HG02884 (cell line): ENCODE results near the gene PPP1R11.

Experiments used
- ATAC-seq: cut with Tn5 transposase; IDR thresholded peaks from one replicate; pipeline ENCODE4 v1.9.1; 2021; ENCODE audit warnings: mild to moderate bottlenecking, moderate library complexity; ENCODE audit not compliant: unreplicated experiment

Gene PPP1R11

DNA sequence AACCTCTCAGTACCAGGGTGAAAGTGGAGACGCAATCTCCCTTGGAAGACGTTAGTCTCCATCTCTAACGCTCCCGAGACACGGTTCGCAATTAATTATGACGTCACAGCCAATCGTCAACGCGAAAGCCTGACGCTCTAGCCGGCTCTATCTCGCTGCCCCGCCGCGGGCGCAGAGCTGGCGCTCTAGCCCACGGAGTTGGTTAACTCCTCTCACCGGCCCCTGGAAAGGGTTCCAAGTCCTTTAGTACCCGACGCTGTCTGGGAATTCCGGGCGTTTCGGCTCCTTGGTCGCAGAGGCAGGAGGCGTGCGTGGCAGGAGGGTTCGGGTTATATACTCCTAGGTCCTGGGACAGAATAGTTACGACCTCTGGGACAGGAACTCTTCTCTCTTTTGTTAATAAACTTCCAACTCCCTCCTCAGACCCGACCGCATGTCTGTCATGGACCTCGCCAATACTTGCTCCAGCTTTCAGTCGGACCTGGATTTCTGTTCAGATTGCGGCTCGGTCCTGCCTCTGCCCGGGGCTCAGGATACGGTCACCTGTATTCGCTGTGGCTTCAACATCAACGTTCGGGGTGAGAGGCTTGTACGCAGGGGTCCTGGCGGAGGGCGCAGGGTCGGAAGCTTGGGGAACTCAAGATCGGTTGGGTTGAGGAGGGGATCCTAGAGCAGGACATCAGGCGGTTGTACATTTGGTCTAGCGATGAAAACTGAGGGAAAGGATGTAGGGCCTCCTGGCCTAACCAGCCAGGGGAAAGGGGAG, 5.7 kb upstream of the PPP1R11 start, which contains the start of gene POLR1H:
Gene POLR1H (plus strand): TSS at position 174 of the 766 bp plus-strand sequence. CDS start 260 bp downstream, at position 434.
- ATAC-seq: peak; percentile 90

- peak; percentile 14 for ATAC-seq
Observed at GRCh38 chr6:30061858-30062458, 5.0 kb upstream of the PPP1R11 start.

DNA sequence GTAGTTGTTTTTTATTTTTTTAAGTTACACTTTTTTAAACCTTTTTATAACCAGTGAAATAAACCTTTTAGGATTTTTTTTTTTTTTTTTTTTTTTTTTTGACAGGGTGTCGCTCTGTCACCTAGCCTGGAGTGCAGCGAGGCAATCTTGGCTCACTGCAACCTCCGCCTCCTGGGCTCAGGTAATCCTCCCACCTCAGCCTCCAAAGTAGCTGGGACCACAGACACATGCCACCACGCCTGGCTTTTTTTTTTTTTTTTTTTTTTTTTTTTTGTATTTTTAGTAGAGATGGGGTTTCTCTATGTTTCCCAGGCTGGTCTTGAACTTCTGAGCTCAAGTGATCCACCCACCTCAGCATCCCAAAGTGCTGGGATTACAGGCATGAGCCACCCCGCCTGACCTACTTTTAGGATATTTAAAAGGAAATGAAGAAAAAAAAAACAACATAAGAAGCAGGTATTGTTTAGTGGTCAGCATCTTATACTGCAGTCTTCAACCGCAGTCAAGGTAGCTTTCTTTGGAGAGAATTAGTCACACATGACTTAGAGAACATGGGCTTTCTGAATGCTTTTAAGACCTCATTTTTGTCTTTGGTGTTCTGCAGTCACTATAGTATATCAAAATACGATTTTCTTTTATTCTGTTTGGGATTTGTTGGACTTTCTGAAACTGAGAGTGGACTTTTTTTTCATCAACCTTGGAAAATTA, 4.4 kb upstream of the PPP1R11 start:
- no peak for ATAC-seq

DNA sequence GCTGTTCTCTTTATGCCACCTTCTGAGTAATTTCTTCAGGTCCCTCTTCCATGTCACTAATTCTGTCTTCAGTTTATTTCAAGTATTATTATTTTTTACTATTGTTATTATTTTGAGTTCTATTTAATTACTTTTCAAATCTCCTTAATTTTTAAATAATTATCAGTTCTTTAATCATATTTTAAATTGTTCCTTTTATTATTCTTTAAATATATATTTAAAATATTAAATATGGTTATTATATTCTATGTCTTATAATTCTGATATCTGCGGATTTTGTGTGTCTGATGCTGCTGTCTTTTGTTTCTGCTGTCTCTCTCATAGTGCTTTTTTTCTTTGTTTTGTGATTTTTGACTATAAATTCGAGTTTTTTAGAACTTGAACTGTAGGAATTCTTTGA, 3.7 kb upstream of the PPP1R11 start:
- ATAC-seq: no peak

- ATAC-seq: no peak
Observed at GRCh38 chr6:30066082-30066481, 916 bp upstream of the PPP1R11 start.

- ATAC-seq: no peak
Observed at GRCh38 chr6:30067460-30068139, 602 bp downstream of the PPP1R11 start.

GRCh38 chr6:30071081-30071818, 4.3 kb downstream of the PPP1R11 start:
- ATAC-seq: no peak

- ATAC-seq: no peak
Observed at GRCh38 chr6:30071858-30072257, 4.9 kb downstream of the PPP1R11 start.

- no peak for ATAC-seq
Observed at GRCh38 chr6:30073489-30074235, 6.7 kb downstream of the PPP1R11 start.

DNA sequence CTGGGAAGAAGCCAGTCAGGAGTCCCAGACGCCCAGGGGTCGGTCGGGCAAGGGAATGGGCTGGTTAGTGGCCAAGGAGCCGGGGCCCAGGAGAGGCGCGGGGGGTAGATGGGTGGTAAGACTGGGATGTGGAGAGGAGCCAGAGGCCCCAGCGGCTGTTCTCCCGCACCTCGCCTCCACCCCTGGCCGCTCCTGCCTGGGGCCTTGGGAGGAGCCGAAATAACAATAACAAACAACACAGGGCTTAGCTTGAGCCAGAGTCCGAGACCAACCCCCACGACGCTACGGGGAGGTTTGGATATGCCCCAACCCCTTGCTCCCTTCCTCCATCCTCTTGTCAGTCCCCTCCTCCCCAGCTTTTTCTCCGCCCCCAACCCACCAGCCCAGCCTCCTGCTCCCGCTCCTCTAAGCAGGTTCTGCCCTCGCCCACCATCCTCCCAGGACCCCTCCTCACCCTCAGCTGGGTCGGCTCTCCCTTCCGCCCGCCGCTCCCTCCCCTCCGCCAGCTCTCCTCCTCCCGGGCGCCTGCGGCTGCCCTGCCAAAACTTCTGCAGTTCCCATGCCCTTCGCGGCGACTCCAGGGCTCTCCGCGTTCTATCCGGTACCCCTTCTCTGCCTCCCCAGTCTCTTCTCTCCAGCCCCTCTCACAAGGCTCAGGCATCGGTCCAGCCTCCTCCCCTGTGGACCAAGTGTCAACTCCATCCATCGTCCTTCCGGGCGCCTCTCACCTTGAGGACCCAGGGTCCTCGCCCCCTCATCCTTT, 7.5 kb downstream of the PPP1R11 start:
- no peak for ATAC-seq

DNA sequence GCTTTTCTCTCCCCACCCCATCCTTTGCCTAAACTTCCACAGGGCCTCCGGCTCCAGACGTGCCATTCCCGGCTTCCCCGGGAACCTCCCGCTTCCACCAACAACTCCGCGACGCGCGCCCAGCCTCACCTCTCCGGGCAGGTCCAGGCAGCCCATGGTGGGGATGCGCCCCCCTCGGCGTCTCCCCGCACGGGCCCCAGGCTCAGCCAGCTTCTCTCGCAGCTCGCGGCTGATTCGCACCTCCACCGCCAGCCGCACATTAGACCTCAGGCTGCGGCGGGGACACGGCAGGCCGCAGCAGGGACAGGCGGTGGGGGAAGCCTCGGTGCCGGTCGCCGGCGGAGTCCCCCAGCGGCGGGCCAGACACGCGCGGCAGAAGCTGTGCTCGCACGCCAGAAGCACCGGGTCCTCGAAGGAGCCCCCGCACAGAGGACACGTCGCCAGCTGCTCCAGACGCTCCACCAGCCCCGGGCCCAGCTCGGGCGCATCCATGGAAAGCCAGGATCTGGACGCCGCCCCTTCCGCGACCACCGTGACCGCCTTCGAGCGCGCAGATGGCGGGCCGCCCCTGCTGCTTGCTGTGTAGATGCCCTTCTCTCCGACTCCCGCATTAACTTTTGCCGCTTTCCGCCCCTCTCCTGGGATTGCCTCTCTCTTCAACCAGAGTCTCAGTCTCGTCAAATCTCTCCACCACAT, 8.2 kb downstream of the PPP1R11 start, which contains the start of gene RNF39:
Gene RNF39 (minus strand): TSS at position 676 of the 696 bp plus-strand sequence. CDS start 184 bp downstream, at position 492.
- no peak for ATAC-seq

DNA sequence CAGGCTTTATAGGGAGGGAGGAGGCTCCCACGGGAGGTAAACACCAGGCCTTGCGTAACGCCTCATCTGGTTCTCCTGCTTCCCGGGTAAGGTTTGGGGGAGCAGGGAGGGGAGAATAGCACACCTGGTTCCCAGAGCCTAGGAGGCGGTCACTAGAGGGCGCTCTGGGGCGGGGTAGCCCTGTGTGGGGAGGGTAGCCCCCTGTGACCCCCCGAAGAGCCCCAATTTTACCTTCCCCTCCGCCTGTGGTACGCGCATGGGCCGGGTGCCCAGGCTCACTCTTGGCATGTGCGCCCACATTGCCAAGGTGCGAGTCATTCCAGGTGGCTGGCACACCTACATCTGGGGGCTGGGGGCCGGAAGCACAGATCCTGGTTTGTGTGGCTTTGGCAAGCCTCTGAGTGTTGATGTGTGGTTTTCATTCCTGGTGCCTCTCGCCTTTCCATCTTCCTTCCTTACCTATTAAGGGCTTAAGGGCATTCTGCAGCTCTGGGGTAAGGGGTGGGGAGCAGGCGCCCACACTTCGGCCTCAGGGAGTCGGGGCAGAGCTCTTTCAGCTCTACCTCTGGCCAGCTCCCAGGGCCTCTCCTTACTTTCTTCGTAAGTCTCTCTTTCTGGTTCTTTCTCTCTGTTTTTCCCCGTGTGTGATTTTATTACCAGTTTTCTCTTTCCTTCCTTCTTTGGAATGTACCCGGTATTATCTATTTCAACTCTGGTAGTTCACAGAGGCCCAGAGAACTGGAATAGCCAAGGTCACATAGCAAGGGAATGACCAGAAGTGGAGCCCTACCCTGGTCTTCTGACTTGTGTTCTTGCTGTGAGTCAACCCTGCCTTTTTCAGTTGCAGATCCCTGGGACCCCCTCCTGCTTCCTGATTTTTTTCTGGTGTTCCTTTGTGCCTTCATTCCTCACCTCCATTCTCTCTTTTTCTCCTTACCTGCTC, 9.1 kb downstream of the PPP1R11 start:
- ATAC-seq: no peak

- no peak for ATAC-seq
Observed at GRCh38 chr6:30077218-30077617, 10.2 kb downstream of the PPP1R11 start.

- no peak for ATAC-seq
Observed at GRCh38 chr6:30087876-30088275, 20.9 kb downstream of the PPP1R11 start.

- ATAC-seq: no peak
Observed at GRCh38 chr6:30091577-30092381, 24.8 kb downstream of the PPP1R11 start.

GRCh38 chr6:30092852-30093543, 26.0 kb downstream of the PPP1R11 start:
- ATAC-seq: no peak
